Measurements from ENCODE around the gene BRICD5. TPM values are rescaled to one million over a fixed set of nuclear protein-coding genes. Genes with fewer than 3 reads are reported as not detected.

Gene BRICD5
- total and polyA plus RNA-seq, 2 donors (not counting 1 experiment from before 2014, with no cell fraction given) = 0.23 to 1.5 TPM

GRCh38 chr16:2163211-2163881 lies 47.3 kb downstream of the BRICD5 start:
- H3K9me3 ChIP-seq (ENCODE audit: control insufficient read depth, insufficient read depth, low read depth, low read length) = no peaks in the 10 kb centered on the region
- no peaks in the 10 kb centered on the region for H3K27me3 ChIP-seq (ENCODE audit: control insufficient read depth, insufficient read depth, low read length)
- H3K27ac ChIP-seq (ENCODE audit: insufficient read depth, low read length) = no peak overlapping the region
- peaks cover 62% of the 10 kb centered on the region for H3K79me2 ChIP-seq (ENCODE audit: control insufficient read depth, insufficient read depth, low read length)
- H3K4me1 ChIP-seq (ENCODE audit: control insufficient read depth, extremely low read depth, insufficient read depth, low read length) = peaks cover 23% of the 10 kb centered on the region
- peaks cover 16% of the 10 kb centered on the region for H3K36me3 ChIP-seq (ENCODE audit: control insufficient read depth, insufficient read depth, low read length)
- no peak overlapping the region for H3K9ac ChIP-seq (ENCODE audit: insufficient read depth, low read length)
- no peak overlapping the region for H3K4me3 ChIP-seq (replicated peaks in 1 of 4; ENCODE audit: control extremely low read depth in 1 of 4, insufficient read depth in 1 of 4, low read depth in 3 of 4, low read length in 4 of 4)
- H2AFZ ChIP-seq (ENCODE audit: low read length) = no peak overlapping the region
- peak in 1 of 2 donors; percentile 24 for DNase-seq (ENCODE audit: low read depth in 2 of 2)
- H4K20me1 ChIP-seq (ENCODE audit: control insufficient read depth, extremely low read depth, insufficient read depth, low read length) = no peaks in the 10 kb centered on the region
- H3K4me2 ChIP-seq (ENCODE audit: extremely low read depth, insufficient read depth, low read length) = no peak overlapping the region
- TF ChIP-seq EZH2 (IDR thresholded peaks at IDR 0.05; ENCODE audit: low read length, missing control alignments) (no peak), CTCF (conservative IDR thresholded peaks at IDR 0.05 in 1 of 2, IDR thresholded peaks at IDR 0.05 in 1 of 2; ENCODE audit: low read depth in 1 of 2, low read length in 2 of 2) (no peak)

GRCh38 chr16:2162676-2163118 lies 48.0 kb downstream of the BRICD5 start:
- no peaks in the 10 kb centered on the region for H3K27me3 ChIP-seq (ENCODE audit: control insufficient read depth, insufficient read depth, low read length)
- TF ChIP-seq EZH2 (IDR thresholded peaks at IDR 0.05; ENCODE audit: low read length, missing control alignments) = no peak
- no peak for TF ChIP-seq CTCF (conservative IDR thresholded peaks at IDR 0.05 in 1 of 2, IDR thresholded peaks at IDR 0.05 in 1 of 2; ENCODE audit: low read depth in 1 of 2, low read length in 2 of 2)
- H3K36me3 ChIP-seq (ENCODE audit: control insufficient read depth, insufficient read depth, low read length) = peaks cover 13% of the 10 kb centered on the region
- no peak overlapping the region for H2AFZ ChIP-seq (ENCODE audit: low read length)
- H4K20me1 ChIP-seq (ENCODE audit: control insufficient read depth, extremely low read depth, insufficient read depth, low read length) = no peaks in the 10 kb centered on the region
- DNase-seq (ENCODE audit: low read depth in 2 of 2) = no peak
- H3K9ac ChIP-seq (ENCODE audit: insufficient read depth, low read length) = no peak overlapping the region
- H3K4me3 ChIP-seq (replicated peaks in 1 of 4; ENCODE audit: control extremely low read depth in 1 of 4, insufficient read depth in 1 of 4, low read depth in 3 of 4, low read length in 4 of 4) = no peak overlapping the region
- no peak overlapping the region for H3K4me2 ChIP-seq (ENCODE audit: extremely low read depth, insufficient read depth, low read length)
- H3K27ac ChIP-seq (ENCODE audit: insufficient read depth, low read length) = no peak overlapping the region
- no peaks in the 10 kb centered on the region for H3K9me3 ChIP-seq (ENCODE audit: control insufficient read depth, insufficient read depth, low read depth, low read length)
- peaks cover 30% of the 10 kb centered on the region for H3K4me1 ChIP-seq (ENCODE audit: control insufficient read depth, extremely low read depth, insufficient read depth, low read length)
- H3K79me2 ChIP-seq (ENCODE audit: control insufficient read depth, insufficient read depth, low read length) = peaks cover 68% of the 10 kb centered on the region

- H3K27me3 ChIP-seq (ENCODE audit: control insufficient read depth, insufficient read depth, low read length) = no peaks in the 10 kb centered on the region
- no peak overlapping the region for H3K9ac ChIP-seq (ENCODE audit: insufficient read depth, low read length)
- H3K36me3 ChIP-seq (ENCODE audit: control insufficient read depth, insufficient read depth, low read length) = peaks cover 9% of the 10 kb centered on the region
- H3K4me2 ChIP-seq (ENCODE audit: extremely low read depth, insufficient read depth, low read length) = no peak overlapping the region
- H3K9me3 ChIP-seq (ENCODE audit: control insufficient read depth, insufficient read depth, low read depth, low read length) = no peaks in the 10 kb centered on the region
- peak overlapping the region; percentile 65 for H3K27ac ChIP-seq (ENCODE audit: insufficient read depth, low read length)
- H4K20me1 ChIP-seq (ENCODE audit: control insufficient read depth, extremely low read depth, insufficient read depth, low read length) = no peaks in the 10 kb centered on the region
- peaks cover 76% of the 10 kb centered on the region for H3K79me2 ChIP-seq (ENCODE audit: control insufficient read depth, insufficient read depth, low read length)
- H3K4me3 ChIP-seq (replicated peaks in 1 of 4; ENCODE audit: control extremely low read depth in 1 of 4, insufficient read depth in 1 of 4, low read depth in 3 of 4, low read length in 4 of 4) = no peak overlapping the region
- no peak for DNase-seq (ENCODE audit: low read depth in 2 of 2)
- TF ChIP-seq CTCF (conservative IDR thresholded peaks at IDR 0.05 in 1 of 2, IDR thresholded peaks at IDR 0.05 in 1 of 2; ENCODE audit: low read depth in 1 of 2, low read length in 2 of 2) = no peak
- H3K4me1 ChIP-seq (ENCODE audit: control insufficient read depth, extremely low read depth, insufficient read depth, low read length) = peaks cover 38% of the 10 kb centered on the region
- H2AFZ ChIP-seq (ENCODE audit: low read length) = no peak overlapping the region
Measured at GRCh38 chr16:2161911-2162310, 48.8 kb downstream of the BRICD5 start.

Measured in fibroblast of lung (primary cell).